GM04503 (cell line): ENCODE data around the gene STARD3.
"Not testable (repeated sequence)": the region's sequence is repeated elsewhere in the genome, so short reads cannot be mapped to it uniquely, and the experiment has no call there.

Source experiments
- DNase-seq: peaks from one replicate; pipeline ENCODE4 v3.0.0-alpha.2; 2012; ENCODE audit warnings: low read depth

STARD3 gene

DNA sequence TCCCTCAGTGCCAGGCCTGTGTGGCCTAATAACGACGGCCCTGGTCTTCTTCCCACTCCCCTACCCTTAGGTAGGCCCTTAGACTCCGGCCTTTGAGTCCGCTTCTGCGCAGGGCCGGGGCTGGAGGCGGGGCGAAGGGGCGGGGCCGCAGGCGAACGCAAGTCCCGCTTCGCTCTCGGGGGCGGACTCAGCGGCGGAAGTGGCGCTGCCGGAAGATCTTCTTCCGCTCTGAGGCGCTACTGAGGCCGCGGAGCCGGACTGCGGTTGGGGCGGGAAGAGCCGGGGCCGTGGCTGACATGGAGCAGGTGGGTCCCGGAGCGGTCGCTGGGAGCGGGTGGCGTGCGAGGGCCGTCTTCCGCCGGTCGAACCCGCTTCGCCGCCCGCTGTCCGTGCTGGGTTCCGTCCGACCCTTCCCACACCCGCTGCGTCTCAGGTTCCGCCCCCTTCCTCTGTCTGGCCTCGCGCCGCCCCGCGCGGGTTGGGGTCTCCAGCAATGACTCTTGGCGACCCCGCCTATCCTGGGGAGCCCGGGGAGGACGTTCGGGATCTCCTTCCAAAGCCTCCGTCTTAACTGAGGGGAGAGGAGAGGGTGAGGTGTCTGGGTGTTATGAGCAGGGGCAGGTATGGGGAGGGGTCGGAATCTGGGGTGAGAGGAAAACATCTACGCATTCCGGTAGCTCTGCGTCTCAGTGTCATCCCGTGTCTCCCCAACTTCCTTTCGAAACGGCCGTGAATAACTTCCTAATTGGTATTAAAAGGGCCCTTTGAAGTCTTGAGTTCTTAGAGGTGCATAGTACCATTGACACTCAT is at the start of gene STARD3:
Gene STARD3 (plus strand): TSS at position 218 of the 810 bp plus-strand sequence. CDS start 16,388 bp downstream, outside the sequence.
- peak; percentile 41 for DNase-seq

DNA sequence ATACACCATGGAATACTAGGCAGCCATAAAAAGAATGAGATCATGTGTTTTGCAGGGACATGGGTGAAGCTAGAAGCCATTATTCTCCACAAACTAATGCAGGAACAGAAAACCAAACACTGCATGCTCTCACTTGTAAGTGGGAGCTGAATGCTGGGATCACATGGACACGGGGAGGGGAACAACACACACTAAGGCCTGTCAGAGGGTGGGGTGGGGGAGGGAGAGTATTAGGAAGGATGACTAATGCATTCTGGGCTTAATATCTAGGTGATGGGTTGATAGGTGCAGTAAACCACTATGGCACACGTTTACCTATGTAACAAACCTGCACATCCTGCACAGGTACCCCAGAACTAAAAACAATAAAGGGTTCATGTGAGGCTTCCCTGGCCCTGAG is 46.8 kb upstream of the STARD3 start:
- DNase-seq: not testable (repeated sequence)

- no peak for DNase-seq
Observed at GRCh38 chr17:39591958-39592954, 44.7 kb upstream of the STARD3 start.

DNA sequence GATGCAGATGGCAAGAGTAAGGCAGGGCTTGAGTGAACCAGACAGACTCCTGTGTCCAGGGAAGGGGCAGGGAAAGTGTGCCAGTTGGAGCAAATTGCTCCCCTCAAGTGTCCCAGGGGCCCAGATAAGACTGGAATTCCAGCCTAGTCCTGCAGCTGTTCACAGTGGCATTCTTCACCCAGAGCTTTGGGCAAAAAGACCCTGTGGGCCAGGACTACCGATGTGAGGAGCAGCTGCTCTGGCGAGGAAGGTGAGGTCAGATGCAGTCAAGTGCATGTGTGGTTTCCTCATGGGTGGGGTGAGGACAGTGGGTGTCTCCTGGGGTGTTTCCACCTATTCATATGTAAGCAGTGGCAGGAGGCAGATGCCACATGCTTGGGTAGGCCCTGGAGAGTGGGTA is 43.6 kb upstream of the STARD3 start:
- DNase-seq: no peak

DNA sequence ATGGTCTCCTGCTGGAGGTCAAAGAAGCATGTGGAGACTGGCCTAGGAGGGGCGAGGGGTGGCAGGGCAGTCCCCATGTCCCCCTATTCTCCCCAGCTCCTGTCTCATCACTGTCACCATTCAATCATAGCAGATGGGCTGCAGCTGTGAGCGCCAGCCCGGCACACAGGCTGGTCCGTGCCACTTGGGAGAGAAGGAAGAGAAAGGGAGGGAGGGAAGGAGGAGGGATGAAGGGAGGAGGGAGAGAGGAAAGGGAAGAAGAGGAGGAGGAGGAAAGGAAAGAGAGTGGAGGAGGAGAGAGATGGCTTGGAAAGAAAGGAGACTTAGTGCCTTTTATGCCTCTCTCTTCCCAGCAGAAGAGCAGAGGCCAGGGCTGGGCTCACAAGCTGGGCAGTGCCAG is 41.6 kb upstream of the STARD3 start:
- DNase-seq: no peak

DNA sequence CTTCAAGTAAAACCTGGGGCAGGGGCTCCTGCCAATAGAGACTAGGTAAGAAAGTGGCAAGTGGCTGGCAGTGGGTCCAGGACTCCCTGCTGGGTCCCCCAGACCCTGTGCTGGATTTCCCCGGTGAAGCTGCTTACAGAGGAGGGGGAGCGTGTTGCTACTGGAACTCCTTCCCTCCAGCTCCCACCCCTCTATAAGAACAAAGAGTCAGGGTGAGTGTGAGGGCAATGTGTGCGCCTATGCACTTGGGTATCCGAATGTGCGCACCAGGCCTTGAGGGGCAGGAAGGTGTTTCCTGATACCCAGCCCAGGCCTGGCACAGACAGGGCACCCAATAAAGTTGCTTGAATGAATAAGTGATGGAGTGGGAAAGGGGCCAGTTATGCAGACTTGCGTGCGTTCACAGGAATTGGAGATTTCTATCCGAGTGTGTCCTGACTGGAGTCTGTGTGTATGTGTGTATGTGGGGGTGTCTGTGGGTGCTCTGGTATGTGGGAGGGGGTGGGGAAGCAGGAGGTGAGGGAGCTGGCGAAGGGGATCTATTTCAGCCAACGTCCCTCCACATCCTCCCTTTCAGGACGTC is 40.9 kb upstream of the STARD3 start:
- DNase-seq: no peak

DNA sequence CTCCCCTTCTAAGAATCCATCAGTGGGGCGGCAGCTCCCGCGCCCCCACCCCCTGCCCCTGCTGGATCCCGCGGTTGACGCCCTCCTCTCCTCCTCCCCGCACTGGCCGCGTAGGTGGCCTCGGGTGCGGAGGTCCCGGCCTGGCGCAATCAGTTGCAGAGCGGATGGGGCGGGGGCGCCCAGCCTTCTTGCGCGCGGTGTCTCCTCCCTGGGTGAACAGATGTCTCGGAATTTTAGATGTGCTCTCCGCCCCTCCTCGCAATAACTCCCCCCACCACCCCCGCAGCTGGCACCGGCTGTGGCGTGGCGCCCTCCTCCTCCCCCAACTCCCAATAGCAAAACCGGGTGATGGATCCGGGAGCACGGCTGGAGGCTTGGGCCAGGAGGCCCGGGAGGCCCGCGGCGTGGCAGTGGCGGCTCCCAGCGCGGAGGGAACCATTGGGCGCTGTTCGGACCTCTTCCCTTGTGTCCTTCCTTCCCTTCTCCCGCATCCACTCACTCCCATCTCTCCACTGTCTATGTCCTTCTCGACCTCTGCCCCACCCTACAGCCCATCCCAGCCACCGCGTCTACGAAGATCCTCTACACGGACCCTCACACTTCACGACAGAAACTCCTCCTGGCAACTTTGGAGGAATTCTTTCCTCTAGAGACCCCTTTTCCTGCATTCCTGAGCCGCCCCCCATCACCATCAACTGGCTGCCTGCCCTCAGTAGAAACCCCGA is 40.2 kb upstream of the STARD3 start:
- DNase-seq: no peak

DNA sequence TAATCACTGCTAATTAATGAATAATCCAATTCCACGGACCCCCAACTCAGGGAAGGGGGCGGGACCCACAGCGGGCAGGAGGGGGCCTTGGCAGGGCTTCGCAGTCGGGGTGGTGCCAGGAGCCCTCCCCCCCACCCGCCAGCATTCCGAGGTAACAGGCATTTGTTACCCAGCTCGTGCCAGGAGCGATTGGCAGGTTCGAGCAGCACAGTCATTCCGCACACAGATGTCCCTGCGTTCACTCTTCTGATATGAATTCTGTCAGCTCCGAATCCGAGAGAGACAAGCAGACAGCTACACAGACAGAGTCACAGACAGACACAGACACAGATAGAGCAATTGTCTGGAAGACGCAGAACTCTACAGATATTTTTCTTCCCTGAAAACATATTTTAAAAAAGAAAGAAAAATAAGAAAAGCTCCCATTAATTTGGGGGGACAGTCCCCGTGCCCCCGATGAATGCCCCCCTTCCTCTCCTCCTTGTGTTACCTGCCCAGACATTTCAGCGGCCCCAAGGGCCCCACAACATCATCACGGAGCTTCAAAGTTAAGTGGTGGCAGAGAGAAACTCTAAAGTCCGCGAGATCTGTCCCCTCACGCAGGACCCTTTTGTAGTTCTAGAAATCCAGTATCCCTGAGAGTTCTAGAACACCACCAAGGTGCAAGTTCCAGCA is 39.4 kb upstream of the STARD3 start:
- no peak for DNase-seq

DNA sequence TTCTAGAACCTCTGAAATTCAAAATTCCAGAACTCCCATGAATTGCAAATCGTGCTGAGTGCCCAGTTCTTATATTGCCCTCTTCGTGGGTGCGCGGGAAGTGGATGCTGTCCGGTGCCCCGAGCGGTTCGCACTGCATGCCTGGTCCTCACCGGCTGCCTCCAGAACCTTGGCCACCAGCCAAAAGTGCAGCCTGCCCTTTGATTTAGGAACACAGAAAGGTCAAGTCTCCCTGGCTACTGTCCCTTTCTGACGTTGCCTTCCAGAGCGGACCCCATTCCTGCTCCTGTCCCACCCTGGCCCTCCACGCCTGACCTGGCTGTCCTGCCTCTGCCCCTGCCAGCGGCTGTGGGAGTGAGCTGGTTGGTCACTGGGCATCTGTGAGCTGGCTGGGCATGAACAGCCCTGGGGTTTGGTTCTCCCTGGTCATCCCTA is 38.9 kb upstream of the STARD3 start:
- DNase-seq: no peak

DNA sequence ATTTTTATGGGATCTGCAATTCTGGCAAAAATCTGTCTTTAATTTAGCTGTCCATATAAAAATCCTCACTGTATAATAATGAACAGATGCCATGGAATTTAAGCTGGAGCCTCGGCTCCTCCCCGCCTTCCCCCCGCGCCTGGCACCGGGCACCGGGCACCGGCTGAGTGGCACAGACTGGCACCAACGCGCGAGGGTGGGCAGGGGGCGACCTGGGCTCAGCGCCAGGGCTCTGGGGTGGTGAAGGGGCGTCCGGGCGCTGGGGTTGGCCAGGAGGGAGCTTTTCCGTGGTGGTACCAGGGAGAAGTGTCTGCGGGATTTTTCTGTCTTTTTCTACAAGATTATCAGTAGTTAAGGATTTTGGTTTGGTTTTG is 38.3 kb upstream of the STARD3 start:
- DNase-seq: no peak

- DNase-seq: no peak
Observed at GRCh38 chr17:39599004-39599664, 37.8 kb upstream of the STARD3 start.

DNA sequence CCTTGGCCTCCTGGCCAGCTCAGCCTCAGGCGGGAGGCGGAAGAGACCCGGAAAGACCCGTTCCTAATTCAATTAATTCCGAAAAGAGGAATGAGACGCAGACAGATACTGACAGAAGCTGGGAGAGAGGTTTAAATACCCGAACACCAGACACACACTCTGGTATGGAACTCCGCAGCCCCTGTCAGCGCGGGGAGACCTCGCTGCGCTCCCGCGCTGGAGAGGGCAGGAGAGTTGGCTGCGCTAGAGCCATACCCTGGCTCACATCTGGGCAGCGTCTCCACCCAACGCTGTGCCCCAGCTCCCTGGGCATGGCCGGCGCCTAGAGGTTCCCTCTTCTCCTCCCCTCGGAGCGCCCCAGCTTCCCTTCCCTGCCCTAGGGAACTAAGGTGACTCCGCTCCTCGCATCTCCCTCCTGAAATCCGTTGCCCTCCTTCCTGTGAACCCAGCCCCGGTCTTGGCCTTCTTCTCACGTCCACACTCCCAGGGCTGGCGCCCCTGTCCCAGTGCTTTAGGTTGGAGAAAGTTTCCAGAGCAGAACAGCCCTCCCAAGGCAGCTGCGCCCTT is 37.2 kb upstream of the STARD3 start:
- no peak for DNase-seq

GRCh38 chr17:39600288-39600996 is 36.5 kb upstream of the STARD3 start:
- DNase-seq: no peak

DNA sequence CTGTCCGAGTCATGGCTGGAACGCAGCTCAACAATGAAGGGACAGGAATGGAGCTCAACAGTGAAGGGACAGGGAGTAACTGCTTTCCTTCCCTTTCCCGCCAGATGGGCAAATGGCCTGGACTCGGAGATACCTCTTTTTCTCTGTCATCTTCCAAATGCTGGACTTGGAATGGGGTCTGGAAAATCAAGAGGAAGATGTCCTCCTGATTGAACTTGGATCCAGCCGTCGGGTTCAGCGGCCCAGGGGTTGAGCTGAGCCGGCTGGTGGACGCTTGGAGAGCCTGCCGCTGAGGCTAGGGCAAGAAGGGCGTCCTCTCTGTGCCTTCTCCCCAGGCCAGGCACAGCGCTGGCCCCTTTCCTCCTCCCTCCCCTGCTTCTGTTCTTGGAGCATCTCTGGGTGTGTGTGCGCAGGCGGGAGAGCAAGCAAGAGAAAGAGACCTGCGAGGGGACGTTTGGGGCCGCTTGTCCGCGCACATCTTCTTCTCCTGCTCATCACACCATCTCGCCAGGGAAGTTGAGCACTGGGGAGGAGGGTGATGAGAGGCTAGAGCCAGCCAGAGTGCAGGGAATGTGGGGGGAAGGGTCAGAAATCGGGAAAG is 35.8 kb upstream of the STARD3 start:
- DNase-seq: no peak

DNA sequence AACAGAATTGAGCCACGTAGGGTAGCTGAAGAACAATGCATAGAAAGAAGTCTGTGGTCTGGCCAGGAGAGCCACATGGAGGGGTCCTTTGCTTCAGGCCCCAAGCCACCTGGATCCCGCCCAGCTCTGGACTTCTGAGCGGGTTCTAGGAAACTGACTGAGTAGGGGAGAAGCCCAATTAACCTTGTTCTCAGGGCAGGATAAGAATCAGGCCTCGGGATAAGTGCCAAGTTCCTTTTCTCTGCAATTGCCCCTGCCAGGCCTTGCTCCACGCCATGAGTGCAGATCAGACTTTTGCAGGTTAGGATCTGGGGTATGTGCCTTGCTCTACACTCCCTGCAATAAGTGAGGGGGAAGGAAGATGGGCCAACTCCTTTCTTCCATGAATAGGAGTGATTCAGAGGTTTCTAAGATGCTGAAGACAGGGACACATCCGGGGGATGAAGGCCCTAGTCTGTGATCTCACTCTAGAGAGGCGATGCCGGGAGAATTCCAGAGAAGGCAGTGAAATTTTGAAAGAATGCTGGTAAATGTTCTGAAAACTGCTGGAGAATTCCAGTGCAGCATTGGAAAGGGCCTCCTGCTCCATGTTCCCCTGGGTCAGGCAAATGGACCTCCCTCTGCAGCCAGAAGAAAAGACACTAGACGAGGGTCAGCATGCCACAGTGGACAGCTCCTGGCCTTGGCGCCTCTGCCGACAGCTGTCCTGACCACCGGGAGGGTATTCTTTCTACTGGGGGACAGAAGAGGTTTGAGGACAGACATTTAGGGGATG is 35.0 kb upstream of the STARD3 start:
- no peak for DNase-seq

DNA sequence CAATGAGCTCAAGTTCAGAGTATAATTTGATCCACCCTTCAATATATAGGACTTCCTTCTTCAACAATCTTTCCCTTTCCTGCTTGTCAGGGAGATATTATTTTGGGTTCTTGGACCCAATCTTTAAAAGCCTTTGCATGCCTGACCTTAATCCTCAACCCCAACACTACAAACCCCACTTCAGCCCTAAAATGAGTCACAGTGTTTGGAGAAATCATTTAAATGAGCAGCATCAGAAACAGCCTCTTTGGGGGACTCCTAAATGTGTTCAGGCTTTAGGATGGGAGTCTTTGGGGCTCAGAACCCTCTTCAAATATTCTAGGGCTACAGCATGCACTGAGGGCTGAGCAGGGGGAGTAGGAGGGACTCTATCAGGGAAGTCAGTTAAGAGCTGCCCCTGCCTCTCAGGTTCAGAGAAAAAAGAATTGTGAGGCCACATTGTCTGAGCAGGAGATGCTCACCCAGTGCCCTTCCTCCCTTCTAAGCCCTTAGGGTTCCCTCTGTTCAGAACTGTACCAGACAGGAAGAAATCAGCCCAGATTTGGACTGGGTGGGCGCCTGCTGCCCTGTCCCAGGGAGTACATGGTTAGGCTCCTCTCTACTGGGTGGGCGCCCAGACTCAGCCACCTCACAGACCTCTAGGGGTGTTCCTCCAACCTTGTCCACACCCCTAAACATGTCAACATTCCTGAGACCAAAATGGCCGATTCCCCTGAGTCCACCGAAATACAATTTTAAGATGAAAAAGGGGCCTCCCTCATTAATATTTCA is 34.2 kb upstream of the STARD3 start:
- no peak for DNase-seq

DNA sequence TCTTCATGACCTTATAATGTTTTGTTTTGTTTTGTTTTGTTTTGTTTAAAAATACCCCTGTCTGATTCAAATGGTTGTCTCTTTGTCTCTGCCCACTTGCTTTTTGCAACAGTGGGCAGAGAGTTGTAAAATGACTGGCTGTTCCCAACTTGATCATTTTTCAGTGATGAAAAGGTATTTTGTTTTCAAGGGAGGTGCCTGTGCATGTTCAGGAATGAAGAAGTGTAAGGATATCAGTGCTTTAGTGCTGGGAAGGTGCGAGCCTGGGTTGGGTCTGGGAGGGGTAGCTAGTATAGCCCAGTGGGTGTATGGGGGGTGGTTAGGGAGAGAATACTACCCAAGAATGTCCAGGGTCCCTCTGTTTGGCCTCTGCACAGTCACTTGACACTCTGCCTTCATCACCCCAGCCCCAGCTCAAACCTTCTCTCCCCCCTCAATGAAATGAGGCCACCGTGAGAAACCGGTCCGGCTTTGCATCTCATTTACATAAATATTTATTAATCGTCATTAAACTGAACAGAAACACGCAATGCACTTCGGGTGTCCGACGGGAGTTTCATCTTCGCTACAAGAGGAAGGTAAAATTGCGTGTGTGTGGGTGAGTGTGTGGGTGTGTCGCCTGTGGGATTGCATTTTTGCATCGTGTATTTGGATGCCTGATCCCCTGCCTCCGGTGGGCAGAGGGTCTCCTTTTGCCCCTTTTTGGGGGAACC is 33.5 kb upstream of the STARD3 start:
- no peak for DNase-seq
